Activated CD4-positive, alpha-beta T cell treated with anti-CD3 and anti-CD28 coated beads, Interleukin-2, Interleukin-4, amounts not matched to agents 100 ng/mL and 50 ng/mL, durations not matched to agents 16 hours and 8 hours (primary cell): Measurements from ENCODE around the gene MUC12.
"Not testable (repeated sequence)": the region's sequence is repeated elsewhere in the genome, so short reads cannot be mapped to it uniquely, and the experiment has no call there.

ENCODE experiments used
- DNase-seq: peaks from one replicate; pipeline ENCODE4 v3.0.0-alpha.2; 2020; ENCODE audit warnings: low spot score

The MUC12 gene

GRCh38 chr7:101064176-101064550 lies 94.8 kb downstream of the MUC12 start:
- DNase-seq, result not testable (repeated sequence)

GRCh38 chr7:101065162-101065561 lies 95.8 kb downstream of the MUC12 start:
- not testable (repeated sequence) for DNase-seq

GRCh38 chr7:101066141-101066832 lies 96.9 kb downstream of the MUC12 start:
- DNase-seq, result no peak

GRCh38 chr7:101066833-101067177 lies 97.4 kb downstream of the MUC12 start:
- no peak for DNase-seq

GRCh38 chr7:101068401-101068800 lies 99.0 kb downstream of the MUC12 start:
- no peak for DNase-seq
